ENCODE results near the gene MTA2. TPM values are rescaled to one million over a fixed set of nuclear protein-coding genes. Genes with fewer than 3 reads are reported as not detected.

MTA2 gene
- total RNA-seq, 1 donor from 2014 or later = 79.2 TPM

DNA sequence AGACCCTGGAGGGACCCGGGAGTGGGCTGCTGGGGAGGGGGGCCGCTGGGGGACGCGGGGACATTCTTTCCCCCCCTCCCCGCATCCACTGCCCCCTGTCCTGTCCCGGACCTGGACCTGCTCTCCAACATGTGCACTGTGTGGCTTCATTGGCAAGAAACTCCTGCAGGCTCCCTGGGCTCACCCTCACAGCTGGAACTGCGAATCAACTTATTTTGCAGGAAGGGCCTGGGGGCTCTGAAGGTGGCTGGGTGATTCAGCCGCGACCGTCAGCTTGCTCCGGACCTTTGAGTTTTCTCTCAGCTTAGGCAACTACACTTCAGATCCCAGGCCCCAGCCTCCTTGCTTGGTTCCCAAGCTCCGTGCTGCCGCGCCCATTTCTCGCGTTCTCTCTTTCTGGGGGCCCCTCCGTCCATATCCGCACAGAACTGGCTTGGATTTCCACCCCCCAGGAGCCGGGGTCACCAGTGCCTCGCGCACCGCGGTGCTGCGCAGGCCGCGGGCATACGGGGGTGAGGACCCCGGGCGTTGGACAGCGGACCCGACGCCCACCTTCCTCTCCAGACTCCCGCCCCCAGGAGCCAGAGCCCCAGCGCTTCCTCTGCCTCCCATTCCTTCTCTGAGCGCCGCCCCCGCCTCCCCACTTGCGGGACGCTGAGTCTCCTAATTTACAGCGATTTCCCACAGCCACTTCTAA is 54.6 kb downstream of the MTA2 start:
- H3K9me3 ChIP-seq = no peaks in the 10 kb centered on the region
- no peaks in the 10 kb centered on the region for H3K27me3 ChIP-seq
- peaks cover 13 to 48% of the 10 kb centered on the region in 2 donors for H3K4me1 ChIP-seq
- TF ChIP-seq, protein P1, sequence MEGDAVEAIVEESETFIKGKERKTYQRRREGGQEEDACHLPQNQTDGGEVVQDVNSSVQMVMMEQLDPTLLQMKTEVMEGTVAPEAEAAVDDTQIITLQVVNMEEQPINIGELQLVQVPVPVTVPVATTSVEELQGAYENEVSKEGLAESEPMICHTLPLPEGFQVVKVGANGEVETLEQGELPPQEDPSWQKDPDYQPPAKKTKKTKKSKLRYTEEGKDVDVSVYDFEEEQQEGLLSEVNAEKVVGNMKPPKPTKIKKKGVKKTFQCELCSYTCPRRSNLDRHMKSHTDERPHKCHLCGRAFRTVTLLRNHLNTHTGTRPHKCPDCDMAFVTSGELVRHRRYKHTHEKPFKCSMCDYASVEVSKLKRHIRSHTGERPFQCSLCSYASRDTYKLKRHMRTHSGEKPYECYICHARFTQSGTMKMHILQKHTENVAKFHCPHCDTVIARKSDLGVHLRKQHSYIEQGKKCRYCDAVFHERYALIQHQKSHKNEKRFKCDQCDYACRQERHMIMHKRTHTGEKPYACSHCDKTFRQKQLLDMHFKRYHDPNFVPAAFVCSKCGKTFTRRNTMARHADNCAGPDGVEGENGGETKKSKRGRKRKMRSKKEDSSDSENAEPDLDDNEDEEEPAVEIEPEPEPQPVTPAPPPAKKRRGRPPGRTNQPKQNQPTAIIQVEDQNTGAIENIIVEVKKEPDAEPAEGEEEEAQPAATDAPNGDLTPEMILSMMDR (IDR thresholded peaks at IDR 0.05) = no peak
- intact Hi-C loops (cut with DNase I) = loop anchor here (1.0 to 5.0 kb wide), 3 partner anchors 9 to 295 kb away; no protein-coding TSS in a partner anchor
- H3K4me3 ChIP-seq = peak overlapping the region; percentile 98
- peaks cover 0 to 5% of the 10 kb centered on the region in 2 donors for H3K36me3 ChIP-seq
- H3K27ac ChIP-seq = peak overlapping the region; percentile 96 to 99
- DNase-seq (ENCODE audit: low spot score in 2 of 2) = peak in 1 of 2 donors; percentile 72

DNA sequence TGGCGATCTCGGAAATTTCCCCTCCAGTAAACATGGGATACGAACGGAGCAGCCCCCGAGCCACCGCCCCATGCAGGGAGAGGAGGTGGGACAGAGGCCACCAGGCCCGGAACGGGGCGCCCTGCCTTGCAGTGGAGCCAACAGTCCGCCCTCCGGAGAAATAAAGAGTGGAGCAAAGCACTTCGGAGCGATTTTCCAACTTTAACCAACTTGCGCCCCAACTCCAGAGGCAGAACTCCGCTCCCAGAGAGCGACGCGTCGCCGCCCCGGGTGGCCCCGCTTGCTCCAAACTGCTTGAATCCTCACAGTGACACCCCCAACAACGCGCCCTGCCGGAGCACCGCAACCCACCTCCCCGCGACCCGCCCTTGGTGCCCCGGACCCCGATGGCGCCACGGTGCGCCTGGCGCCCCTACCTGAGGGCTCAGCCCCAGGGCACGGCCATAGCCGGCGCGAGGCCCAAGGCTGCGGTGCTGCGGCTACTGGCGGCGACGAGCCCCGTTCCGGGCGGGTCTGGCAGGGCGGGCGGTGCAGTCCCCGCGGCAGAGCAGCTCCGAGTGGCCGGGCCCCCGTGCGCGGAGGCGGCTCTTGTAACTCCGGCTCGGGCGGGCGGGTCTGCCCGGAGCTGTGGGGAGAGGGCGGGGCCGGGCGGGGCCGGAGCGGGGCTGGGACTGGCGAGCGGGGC is 55.3 kb downstream of the MTA2 start, which contains the start of gene AHNAK:
Gene AHNAK, minus strand, starts transcription at position 563 of the 685 bp plus-strand sequence. CDS start 10,708 bp downstream, outside the sequence.
- H3K9me3 ChIP-seq = no peaks in the 10 kb centered on the region
- peaks cover 10 to 48% of the 10 kb centered on the region in 2 donors for H3K4me1 ChIP-seq
- intact Hi-C loops (cut with DNase I) = loop anchor here (1.0 to 5.0 kb wide), 3 partner anchors 10 to 296 kb away; no protein-coding TSS in a partner anchor
- H3K36me3 ChIP-seq = peaks cover 0 to 5% of the 10 kb centered on the region in 2 donors
- peak within 1 kb of the TSS; percentile 96 to 99 for H3K27ac ChIP-seq
- H3K4me3 ChIP-seq = peak within 1 kb of the TSS; percentile 98
- TF ChIP-seq, protein P1 (IDR thresholded peaks at IDR 0.05) = no peak
- H3K27me3 ChIP-seq = no peaks in the 10 kb centered on the region
- DNase-seq (ENCODE audit: low spot score in 2 of 2) = peak; percentile 49 to 93

DNA sequence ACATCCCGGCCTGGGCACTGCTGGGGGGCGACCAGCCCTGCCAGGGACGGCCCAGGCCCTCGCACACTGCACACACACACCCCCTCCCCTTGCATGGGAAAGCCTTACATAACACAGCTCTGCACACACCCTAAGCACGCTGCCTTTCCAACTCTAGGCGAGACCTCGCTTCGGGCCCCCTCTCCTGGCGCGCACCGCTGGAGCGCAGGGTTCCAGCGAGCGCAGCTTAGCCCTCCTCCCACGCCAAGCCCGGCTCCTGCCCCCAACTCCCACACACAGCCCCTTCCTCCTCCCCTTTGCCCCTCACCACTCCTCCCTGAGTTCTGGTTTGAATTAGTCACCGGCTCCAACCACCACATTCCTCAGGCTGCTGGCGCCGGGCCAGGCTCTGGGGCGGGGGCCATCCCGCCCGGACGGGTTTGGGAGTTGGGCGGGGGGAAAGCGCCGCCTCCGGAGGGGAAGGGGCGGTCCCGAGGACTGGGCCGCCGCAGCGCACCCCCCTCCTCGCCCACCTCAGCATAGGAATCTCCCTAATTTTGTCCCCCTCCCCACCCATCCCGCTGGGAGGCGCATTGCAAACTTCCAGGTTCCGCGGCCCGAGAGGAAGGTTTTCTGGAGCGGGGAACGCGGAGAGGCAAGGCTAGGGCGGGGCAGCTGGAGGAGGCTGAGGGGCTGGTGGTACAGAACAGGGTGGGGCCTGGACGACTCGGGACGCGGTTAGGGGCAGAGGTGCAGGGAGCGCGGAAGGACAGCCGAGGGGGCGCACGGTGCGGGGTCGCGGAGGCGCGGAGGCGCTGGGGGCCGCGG is 56.0 kb downstream of the MTA2 start:
- intact Hi-C loops (cut with DNase I) = loop anchor here (1.0 to 5.0 kb wide), 5 partner anchors 11 to 297 kb away; no protein-coding TSS in a partner anchor
- peak overlapping the region; percentile 98 for H3K4me3 ChIP-seq
- peak; percentile 70 to 96 for DNase-seq (ENCODE audit: low spot score in 2 of 2)
- H3K36me3 ChIP-seq = peaks cover 0 to 5% of the 10 kb centered on the region in 2 donors
- no peaks in the 10 kb centered on the region for H3K9me3 ChIP-seq
- H3K4me1 ChIP-seq = peaks cover 14 to 48% of the 10 kb centered on the region in 2 donors
- peak overlapping the region; percentile 96 to 99 for H3K27ac ChIP-seq
- H3K27me3 ChIP-seq = no peaks in the 10 kb centered on the region
- TF ChIP-seq, protein P1 (IDR thresholded peaks at IDR 0.05) = no peak

DNA sequence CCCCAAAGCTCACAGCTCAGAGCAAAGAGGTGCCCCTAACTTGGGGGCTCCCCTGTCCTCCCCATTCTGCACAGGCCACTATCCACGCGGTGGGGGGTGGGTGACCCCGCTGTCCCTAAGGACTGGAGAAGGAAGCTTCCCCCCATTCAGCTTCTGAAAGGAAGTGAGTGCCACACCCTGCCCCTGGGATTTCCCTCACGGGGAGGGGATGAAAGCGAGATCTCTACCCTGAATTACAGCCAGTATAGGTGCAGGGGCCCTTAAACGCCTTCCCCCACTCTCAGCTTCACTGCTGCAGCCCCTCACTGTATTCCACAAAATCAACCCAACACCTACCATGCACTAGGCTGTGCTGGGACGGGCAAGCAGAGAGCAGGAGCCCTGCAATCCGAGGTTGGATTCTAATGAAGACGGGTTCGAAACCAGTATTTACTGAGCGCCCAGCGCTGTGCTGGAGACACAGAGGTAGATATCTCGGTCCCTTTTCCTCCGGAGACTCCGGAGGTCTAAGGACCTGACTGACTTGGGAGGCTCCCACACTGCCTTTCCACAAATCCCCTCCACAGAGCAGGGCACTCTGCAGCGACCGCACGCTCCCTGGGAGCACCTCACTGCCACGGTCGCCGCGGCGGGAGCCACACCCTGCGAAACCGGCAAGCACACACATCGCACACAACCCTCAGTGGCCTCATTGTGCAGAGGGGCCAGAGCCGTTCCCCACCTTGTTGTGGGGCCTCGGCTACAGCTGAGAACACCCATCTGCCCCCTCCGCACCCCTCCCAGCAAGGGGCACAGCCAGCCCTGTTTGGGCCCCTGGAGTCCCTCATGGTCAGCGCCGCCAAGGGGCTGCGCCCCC is 56.9 kb downstream of the MTA2 start:
- TF ChIP-seq, protein P1 (IDR thresholded peaks at IDR 0.05) = no peak
- Histone ChIP-seq H3K27ac (peak overlapping the region; percentile 96 to 99), H3K4me3 (peak overlapping the region; percentile 98), H3K27me3 (no peaks in the 10 kb centered on the region), H3K36me3 (peaks cover 0 to 5% of the 10 kb centered on the region in 2 donors), H3K9me3 (no peaks in the 10 kb centered on the region), H3K4me1 (peaks cover 22 to 52% of the 10 kb centered on the region in 2 donors)
- DNase-seq (ENCODE audit: low spot score in 2 of 2) = no peak
- intact Hi-C loops (cut with DNase I) = loop anchor here (2.0 to 5.0 kb wide), 3 partner anchors 36 to 297 kb away; no protein-coding TSS in a partner anchor
